Measurements from ENCODE around the gene FOXP1.

The FOXP1 gene

GRCh38 chr3:71133865-71134264 is 449.7 kb downstream of the FOXP1 start:
- DNase-seq = no peak

DNA sequence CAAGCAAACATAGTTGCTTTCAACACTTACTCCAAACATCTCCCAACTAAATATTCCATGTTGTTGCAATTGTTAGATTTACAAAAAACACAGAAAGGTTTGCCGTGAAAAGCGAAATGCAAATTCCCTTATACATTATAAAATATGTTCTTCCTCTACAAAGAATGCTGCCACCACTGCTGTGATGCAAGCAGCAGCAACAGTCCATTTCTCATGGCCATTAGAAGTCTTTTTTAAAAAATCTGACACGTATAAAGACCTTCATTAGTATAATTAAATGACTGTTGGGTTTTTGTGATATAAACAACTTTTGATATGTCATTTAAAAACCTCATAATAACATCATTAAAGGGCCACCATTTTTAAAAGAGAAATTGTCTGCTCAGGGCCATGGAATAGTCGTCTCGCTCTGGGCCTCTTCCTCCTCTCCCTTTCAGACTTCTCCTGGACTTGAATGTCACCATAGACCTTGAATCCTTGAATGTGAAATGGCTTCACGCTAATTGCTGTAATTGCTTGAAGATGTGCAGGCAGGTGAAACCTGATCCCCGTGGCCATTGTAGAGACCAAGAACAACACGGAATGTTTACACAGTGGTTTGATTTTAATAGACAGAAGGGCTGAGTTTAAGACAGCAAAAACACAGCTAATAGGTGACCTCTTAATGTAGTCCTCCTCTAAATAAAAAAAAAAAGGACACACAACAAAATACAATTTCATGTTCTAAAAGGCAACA is 450.4 kb downstream of the FOXP1 start:
- no peak for DNase-seq

GRCh38 chr3:71131375-71132314 is 451.9 kb downstream of the FOXP1 start:
- no peak for DNase-seq

DNA sequence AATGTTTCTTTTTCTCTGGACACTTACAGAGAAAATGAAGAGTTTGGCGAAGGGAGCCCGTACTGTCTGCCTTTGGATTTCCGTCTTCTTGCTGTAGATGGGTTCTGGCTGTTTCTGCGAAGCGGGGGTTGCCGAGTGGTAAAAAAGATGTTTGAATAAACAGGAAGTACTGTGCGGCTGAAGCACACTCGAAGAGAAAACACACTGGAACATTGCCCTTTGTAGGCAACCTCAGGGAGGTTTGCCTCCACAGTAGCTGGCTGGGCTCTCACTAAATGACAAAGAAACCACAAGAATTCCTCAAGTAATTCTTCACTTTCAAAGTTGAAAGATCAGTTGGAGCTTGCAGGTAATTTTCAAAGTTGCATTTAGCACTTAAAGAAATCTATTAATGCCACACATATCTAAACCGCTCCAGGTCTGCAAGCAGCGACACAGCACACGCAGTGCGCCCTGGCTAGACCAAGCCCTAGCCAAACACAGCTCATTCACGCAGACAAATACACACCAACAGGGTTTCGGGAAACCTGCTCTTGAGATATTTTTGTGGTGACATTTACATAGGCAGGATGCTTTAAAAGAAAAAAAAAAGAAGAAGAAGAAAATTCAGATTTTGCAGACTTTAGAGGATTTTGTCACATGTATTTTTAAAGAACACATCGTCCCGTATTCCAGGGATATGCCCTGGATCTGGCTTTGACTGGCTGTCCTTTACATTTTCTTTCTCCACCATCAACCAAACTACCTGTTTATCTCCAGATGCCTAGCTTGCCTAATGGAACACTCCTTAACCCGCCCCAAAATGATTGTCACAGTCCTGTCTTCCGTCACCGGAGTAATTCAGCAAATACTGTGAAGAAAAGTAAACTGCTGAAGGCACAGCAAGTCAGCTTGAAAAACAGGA is 452.8 kb downstream of the FOXP1 start:
- DNase-seq = peak; percentile 45

DNA sequence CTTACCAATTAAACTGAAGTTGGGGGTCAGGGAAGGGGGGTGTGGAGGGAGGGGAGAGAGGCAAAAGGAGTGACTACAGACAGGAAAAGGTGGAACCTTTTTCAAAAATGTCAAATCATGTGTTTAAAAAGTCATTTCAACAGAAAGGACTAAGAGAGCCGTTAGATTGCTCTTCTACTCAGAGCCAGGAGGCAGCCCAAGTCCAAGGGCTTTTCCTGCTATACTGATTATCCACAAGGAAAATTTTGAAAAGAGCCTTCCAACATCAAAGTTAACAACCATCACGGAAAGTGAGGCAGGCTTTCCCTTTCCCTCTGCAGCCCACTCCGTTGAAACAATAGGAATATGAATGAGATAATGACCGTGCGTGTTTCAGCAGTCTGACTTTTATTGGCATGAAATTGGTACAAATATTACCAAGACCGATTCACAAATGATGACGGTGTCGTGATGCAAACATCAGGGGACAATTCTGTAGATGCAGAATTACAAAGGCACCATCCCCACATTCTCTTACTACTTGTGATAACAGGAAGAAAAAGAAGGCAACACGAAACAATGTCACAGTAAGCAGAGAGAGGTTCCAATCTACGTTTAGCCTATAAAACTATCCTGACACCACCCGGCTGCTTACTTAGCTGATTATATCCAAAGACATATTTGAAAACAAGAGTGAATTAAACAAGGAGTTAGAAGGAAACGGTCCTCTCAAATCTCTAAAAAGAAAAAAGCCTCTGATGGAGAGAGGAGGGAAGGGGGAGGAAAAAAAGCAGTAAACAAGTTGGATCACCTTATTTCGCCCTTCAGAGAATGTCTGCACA is 453.7 kb downstream of the FOXP1 start:
- DNase-seq = peak; percentile 4

DNA sequence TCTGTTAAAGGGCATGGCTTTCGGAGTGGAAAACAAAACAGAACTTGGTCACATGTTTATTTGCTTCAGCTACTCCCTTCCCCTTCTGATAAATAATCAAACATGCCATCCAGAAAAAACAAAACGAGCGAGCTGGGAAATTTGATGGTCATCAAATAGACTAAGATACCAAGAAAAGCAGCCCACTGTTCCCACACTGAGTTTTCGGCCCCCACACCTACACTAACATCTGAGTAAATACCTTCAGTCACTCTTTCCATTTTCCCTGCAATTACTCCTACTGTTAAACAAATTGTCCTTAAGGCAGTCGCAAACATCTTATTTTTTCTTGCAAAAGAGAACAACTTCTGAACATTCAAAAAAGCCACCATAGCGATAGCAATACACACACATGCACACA is 454.6 kb downstream of the FOXP1 start:
- DNase-seq = no peak

- no peak for DNase-seq
These were observed 455.7 kb downstream of the FOXP1 start for GRCh38 chr3:71127844-71128243.

GRCh38 chr3:71127052-71127831 is 456.3 kb downstream of the FOXP1 start:
- no peak for DNase-seq

GRCh38 chr3:71125738-71126137 is 457.8 kb downstream of the FOXP1 start:
- DNase-seq = no peak

DNA sequence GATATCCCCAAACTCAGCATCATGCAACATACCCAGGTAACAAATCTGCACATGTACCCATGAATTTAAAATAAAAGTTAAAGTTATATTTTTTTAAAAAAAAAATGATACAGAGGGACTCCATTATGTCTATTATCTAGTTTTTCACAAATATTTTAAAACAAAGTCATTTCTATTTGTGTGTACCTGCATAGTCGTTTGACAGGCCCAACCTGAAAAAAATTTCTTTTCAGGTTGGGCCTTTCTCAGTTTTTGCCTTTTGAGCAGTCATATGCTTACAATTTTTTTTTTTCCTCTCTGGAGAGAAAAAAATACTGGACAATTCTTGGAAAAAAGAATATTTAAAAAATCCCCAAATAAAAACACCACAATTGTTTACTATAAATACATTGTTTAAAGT is 459.5 kb downstream of the FOXP1 start:
- no peak for DNase-seq

DNA sequence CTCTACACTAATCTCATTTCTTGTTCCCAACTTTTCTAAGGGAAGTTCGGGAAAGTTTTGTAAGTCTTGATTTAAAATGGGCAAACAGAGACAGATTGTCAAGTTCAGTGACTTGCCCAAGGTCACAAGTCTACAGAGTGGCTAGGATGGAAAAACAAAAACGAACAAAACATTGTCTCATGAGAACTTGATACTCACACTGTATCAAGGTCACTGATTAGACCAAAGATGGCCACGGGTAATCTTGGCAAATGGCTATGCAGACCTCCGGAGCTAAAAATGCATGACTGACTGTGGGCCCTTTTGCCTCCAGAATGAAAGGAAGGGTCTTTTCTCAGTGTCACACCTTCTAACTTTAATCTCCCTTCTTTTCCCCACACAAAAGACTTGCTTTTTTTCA is 460.9 kb downstream of the FOXP1 start:
- DNase-seq = no peak

DNA sequence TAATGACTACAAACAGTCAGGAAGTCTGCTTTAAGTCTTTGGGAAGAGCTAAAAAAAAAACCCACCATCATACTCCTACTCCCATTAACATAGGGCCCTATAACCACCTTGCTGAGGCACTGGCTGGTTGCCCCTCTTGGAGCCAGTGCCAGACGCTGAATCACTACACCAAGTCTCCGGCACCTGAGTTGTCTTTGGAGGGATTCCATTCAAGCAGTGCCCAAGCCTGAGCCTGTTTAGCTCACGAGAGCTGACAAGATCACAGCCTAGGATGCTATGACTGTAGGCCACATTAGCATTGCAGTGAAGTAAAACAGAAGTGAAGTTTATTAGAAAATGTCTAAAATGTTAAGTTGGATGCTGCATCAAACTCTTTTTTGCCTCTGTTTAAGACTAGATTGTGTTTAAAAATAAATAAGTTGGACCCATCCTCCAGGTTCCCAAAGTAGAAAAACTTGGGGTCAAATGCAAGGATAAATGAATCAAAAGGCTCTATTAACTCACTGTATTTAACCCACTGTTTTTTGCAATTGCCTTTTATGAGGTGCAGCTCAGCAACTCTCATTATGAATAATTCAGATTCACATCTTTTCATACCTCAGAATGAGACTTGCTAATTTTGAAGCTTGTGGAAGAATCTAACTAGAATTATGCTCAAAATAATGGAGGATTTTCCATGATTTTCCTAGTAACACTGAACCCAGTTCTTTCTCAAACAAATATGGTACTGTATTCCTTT is 461.9 kb downstream of the FOXP1 start:
- no peak for DNase-seq

DNA sequence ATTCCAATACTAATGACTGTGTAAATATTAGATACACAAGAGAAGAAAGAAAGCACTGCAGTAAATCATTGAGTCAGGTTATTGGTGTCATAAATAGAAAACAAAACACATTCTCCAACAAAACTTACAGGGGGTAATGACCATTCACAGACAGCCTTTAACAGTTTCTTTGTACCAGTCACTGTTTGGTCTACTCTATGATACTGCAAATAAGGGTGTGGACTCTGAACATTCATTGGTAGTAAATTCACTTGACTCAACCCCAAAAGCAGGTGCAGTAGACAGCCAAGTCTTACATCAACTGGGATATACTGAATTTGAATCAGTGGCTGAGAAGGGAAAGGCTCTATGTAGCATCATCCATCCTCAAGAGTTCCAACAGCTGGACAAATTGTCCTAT is 463.5 kb downstream of the FOXP1 start:
- DNase-seq = no peak

DNA sequence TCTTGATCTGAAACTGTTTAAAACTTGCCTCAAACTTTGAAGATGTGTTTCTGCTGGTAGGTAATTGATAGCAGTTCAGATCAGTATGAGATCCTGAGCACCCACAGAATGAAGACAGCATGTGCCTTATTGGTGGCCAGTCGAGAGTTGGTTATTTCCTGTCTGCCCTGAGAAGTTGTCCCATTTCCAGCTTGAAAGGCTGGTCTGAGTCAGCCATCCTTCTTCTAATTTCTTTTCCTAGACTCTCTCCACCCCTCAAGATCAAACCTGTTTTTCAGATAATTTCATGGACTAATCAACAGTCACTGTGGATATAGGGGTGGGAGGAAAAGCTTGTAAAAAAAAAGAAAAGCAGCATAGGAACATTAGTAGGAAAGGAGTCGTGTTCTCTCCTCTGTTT is 464.4 kb downstream of the FOXP1 start:
- no peak for DNase-seq

DNA sequence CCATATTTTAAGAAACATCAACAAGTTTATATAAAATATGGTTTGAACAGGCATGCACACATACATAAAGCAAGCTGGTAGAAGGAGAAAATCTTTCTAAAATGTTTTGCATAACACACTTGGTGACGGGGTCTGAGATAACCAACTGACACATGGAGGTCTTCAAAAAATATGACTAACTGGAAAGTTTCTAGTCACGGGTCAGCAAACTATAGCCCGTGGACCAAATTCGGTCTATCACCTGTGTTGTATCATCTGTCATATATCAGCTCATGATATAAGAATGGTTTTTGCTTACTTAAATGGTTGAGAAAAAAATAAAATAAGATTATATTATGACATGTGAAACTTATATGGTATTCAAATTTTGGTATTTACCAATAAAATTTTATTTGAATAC is 465.1 kb downstream of the FOXP1 start:
- no peak for DNase-seq

DNA sequence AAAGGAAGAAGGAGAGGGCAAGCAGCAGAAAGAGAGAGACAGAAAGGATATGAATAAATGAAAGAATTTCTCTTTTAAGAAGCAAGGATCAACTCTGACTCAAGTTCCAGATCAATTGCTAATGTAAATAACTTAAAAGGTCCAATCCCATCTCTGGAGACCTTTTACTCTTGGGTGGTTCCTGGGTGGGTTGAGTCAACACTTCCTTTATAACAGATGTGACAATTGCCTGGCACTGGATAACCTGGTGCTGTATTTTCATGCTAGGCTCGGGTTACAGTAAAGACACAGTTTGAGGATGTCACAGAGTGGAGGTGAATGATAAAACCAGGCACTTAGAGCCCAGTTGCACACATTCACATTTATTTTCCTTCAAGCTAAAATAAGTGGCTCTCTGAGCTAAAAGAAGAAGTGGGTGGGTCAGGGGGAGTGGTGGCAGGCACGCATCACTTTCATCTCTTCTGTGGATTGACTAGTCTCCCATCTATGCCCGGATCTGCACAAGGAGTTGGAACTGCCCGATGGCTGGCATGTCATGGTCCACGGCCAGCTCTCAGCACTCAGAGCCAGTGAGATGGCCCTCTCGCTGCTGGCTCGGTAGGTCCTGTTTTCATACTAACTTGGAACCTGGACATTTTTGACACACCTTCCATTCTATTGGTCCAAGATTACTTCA is 465.8 kb downstream of the FOXP1 start:
- DNase-seq = no peak

DNA sequence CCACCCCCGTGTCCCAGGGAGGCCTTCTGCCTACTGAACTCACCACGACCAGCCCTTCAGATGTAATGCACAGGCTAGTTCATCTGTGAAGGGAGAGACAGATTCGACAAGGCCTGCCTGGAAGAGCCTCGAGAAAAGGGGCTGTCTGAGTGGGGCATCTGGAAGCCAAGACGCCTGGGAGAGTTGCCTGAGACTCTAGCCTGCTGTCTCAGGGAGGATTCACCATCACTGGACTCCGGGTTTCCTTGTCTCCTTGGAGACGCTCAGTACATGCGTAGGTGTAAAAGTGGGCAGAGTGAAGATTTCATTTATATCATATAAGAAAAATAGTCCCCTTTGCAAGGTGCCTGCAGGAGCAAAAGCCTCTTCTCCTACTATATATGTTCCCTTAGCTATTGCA is 468.9 kb downstream of the FOXP1 start:
- DNase-seq = no peak

DNA sequence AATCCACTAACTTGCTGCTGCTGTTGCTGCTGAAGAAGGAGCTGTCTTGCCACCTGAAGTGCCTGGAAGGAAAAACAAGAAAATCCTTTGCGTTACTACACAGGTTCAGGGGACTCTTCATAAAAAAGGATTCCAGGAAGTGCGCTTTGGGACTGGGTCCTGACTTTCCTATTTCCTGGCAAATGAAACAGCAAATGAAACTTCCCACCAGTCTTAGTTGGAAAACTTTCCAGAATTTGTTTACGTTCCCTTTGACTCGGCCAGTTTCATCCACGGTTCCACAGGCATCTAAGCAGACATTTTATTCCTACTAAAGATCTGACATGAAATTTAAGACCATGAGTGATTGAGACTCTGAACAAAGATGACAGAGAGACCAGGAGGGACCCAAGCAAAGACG is 471.0 kb downstream of the FOXP1 start:
- DNase-seq = no peak

DNA sequence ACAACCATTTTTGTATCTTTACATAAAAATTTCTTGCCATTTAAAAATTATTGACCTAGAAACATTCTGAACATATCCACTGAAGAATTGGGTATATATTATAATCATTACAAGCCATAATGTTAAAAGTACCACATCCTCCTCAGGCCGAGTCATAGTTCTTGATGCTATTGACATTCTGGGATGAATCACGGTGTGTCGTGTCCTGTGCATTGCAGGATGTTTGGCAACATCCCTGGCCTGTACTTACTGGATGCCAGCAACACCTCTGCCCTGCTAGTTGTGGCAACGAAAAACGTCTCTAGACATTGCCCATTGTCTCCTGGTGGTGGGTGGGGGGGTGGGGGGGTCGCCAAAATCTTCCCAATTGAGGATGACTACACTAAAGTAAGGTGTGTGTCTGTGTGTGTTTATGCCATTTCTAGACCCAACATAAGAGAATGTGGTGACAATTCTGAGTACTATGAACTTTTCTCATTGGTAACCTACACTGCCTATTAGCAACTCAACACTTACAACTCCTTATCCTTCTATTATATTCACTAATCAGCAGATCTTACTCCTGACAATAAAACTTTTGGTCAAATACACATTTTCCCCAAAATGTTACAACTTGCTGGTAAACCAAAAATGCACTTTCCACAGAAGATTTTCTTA is 471.6 kb downstream of the FOXP1 start:
- no peak for DNase-seq

All from GF-D8 (cell line).